HL-60 (cell line): Measurements from ENCODE around the gene EIPR1.

ENCODE experiments used
- DNase-seq, 2 experiments: peaks; one replicate each; pipeline ENCODE4 v3.0.0-alpha.2; 2010 to 2020; ENCODE audit warnings: low read depth in 1 of 2, low spot score in 1 of 2
- H3K27ac ChIP-seq: fragments of 250-450 bp; sonication (Bioruptor Pico); replicated peaks from 2 replicates; pipeline ENCODE4 v1.5.1; 2020; ENCODE audit warnings: mild to moderate bottlenecking, moderate library complexity
- H3K27me3 ChIP-seq: fragments of 250-450 bp; sonication (Bioruptor Pico); 2 replicates; pipeline ENCODE4 v1.5.1; 2021; ENCODE audit warnings: mild to moderate bottlenecking, moderate library complexity; ENCODE audit not compliant: insufficient read depth, poor library complexity, severe bottlenecking
- H3K4me3 ChIP-seq: replicated peaks from 2 replicates; pipeline ENCODE4 v1.5.1; 2011; ENCODE audit warnings: mild to moderate bottlenecking, control low read depth, low read length; ENCODE audit not compliant: insufficient read depth
- GABPA ChIP-seq: IDR thresholded peaks from 2 replicates; pipeline ENCODE4 v1.6.1; 2012; ENCODE audit warnings: low read depth
- POLR2AphosphoS5 ChIP-seq: IDR thresholded peaks from 2 replicates; pipeline ENCODE4 v1.6.1; 2012; ENCODE audit warnings: low read depth
- SPI1 ChIP-seq: IDR thresholded peaks from 2 replicates; pipeline ENCODE4 v1.6.1; 2012; ENCODE audit warnings: low read depth, mild to moderate bottlenecking, borderline replicate concordance
- TF ChIP-seq, protein P1 (sequence below): IDR thresholded peaks from one replicate; pipeline ENCODE4 v1.5.1; 2011; ENCODE audit warnings: low read length, control low read depth, inconsistent platforms; ENCODE audit not compliant: insufficient read depth
- TF ChIP-seq, protein P2 (sequence below): IDR thresholded peaks from 2 replicates; pipeline ENCODE4 v1.6.1; 2012; ENCODE audit warnings: low read depth; ENCODE audit not compliant: insufficient replicate concordance

EIPR1 gene

DNA sequence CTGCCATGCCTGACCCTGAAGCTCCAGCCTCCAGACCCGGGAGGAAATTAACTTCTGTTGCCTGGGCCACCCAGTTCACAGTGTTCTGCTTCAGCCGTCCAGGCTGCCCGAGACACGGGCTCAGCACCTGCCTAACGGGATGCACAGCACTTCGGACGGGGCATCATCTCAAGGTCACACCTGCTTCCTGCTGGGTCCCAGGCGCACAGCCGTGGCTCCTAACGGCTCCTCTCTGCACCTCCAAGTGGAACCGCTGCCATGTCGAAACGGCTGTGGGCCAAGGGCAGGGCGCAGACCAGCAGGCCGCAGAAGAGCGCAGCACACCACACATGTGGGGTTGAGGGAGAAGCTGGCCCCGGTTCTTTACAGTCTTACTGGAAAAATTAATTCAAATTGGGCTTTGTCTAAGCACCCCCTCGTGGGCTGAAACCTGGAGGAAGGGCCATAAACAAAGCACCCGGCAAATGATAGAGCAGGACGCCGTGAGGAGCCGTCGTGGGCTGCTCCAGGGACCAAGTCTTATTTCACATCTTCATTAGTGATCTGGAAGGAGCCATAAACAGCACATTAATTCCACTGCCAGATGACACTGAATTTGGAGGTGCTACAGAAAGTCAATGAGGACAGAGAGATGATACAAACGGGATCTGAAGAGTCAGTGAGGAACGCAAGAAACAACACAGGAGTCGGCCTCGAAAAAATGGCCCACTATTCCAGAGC lies 59.6 kb downstream of the EIPR1 start:
- DNase-seq = no peak
- no peaks in the 10 kb centered on the region for H3K27me3 ChIP-seq
- TF ChIP-seq POLR2AphosphoS5 (no peak), GABPA (no peak), SPI1 (no peak)
- TF ChIP-seq, protein P1, sequence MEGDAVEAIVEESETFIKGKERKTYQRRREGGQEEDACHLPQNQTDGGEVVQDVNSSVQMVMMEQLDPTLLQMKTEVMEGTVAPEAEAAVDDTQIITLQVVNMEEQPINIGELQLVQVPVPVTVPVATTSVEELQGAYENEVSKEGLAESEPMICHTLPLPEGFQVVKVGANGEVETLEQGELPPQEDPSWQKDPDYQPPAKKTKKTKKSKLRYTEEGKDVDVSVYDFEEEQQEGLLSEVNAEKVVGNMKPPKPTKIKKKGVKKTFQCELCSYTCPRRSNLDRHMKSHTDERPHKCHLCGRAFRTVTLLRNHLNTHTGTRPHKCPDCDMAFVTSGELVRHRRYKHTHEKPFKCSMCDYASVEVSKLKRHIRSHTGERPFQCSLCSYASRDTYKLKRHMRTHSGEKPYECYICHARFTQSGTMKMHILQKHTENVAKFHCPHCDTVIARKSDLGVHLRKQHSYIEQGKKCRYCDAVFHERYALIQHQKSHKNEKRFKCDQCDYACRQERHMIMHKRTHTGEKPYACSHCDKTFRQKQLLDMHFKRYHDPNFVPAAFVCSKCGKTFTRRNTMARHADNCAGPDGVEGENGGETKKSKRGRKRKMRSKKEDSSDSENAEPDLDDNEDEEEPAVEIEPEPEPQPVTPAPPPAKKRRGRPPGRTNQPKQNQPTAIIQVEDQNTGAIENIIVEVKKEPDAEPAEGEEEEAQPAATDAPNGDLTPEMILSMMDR = no peak
- TF ChIP-seq, protein P2, sequence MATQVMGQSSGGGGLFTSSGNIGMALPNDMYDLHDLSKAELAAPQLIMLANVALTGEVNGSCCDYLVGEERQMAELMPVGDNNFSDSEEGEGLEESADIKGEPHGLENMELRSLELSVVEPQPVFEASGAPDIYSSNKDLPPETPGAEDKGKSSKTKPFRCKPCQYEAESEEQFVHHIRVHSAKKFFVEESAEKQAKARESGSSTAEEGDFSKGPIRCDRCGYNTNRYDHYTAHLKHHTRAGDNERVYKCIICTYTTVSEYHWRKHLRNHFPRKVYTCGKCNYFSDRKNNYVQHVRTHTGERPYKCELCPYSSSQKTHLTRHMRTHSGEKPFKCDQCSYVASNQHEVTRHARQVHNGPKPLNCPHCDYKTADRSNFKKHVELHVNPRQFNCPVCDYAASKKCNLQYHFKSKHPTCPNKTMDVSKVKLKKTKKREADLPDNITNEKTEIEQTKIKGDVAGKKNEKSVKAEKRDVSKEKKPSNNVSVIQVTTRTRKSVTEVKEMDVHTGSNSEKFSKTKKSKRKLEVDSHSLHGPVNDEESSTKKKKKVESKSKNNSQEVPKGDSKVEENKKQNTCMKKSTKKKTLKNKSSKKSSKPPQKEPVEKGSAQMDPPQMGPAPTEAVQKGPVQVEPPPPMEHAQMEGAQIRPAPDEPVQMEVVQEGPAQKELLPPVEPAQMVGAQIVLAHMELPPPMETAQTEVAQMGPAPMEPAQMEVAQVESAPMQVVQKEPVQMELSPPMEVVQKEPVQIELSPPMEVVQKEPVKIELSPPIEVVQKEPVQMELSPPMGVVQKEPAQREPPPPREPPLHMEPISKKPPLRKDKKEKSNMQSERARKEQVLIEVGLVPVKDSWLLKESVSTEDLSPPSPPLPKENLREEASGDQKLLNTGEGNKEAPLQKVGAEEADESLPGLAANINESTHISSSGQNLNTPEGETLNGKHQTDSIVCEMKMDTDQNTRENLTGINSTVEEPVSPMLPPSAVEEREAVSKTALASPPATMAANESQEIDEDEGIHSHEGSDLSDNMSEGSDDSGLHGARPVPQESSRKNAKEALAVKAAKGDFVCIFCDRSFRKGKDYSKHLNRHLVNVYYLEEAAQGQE = no peak
- no peak overlapping the region for H3K27ac ChIP-seq
- H3K4me3 ChIP-seq = no peak overlapping the region

DNA sequence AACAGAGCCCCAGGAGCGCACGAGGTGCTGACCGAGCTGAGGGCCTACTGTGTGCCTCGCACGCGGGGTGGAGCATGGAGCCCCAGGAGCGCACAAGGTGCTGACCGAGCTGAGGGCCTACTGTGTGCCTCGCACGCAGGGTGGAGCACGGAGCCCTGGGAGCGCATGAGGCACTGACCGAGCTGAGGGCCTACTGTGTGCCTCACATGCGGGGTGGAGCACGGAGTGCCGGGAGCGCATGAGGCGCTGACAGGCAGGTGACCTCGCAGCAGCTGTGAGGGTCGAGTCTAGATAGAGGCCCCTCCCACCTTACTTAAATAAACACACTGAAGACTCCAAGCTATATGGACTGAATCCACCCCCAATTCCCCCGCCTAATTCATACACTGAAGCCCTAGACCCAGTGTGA lies 60.3 kb downstream of the EIPR1 start:
- no peaks in the 10 kb centered on the region for H3K27me3 ChIP-seq
- H3K27ac ChIP-seq = no peak overlapping the region
- TF ChIP-seq POLR2AphosphoS5 (no peak), SPI1 (no peak)
- DNase-seq = no peak
- H3K4me3 ChIP-seq = no peak overlapping the region

DNA sequence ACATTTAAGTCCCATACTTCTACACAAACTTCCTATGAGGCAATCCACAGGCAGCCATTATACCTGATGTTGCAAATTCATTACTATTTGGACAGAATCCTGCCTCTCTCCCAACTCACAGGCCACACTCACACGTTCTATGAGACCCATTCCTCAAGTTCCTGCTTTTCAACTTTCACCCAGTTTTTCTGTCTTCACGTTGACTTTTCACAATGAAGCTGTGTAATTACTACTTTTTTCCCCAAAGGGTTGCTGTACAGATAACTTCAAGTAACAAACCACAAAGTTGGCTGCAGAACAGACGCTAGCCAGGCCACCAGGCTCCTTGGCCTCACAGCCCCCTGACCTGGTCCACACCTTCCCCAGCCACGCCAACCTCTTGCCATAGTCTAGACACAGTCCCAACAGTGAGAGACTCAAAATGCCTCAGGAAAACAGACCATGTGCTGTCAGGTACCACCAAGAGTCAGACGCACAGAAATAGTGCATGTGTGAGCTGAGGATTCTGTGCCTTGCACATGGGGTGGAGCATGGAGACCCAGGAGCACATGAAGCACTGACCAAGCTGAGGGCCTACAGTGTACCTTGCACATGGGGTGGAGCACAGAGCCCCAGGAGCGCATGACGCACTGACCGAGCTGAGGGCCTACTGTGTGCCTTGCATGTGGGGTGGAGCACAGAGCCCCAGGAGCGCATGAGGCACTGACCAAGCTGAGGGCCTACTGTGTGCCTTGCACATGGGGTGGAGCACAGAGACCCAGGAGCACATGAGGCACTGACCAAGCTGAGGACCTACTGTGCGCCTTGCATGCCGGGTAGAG lies 61.0 kb downstream of the EIPR1 start:
- no peak for DNase-seq
- no peak overlapping the region for H3K27ac ChIP-seq
- H3K27me3 ChIP-seq = no peaks in the 10 kb centered on the region
- TF ChIP-seq, protein P1 = no peak
- TF ChIP-seq GABPA (no peak), POLR2AphosphoS5 (no peak), SPI1 (no peak)
- TF ChIP-seq, protein P2 = no peak
- H3K4me3 ChIP-seq = no peak overlapping the region

DNA sequence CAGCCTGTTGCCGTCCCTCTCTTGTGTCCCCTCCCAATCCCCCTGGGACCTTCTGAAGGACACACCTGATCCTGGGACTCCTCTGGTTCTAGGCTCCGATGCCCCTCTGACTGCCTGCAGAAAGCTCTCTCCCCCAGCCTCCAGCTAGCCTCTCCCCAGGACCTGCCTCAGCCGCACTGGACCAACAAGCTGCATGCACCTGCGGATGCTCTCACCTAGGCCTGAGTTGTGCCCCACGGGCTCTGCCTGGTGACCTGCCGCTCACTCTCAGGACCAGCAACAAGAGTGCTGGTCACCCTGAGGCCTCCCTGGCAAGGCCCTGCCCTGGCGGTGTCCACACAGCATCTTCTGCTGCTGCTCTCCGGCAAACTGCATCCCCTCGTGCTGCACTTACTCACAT lies 63.0 kb downstream of the EIPR1 start:
- Histone ChIP-seq H3K4me3 (no peak overlapping the region), H3K27ac (no peak overlapping the region), H3K27me3 (no peaks in the 10 kb centered on the region)
- no peak for DNase-seq
- TF ChIP-seq POLR2AphosphoS5 (no peak), GABPA (no peak), SPI1 (no peak)
- TF ChIP-seq, protein P1 = no peak
- TF ChIP-seq, protein P2 = no peak
